Posterior cingulate gyrus (tissue), 11 donors: Measurements from ENCODE around the gene FAM184A.
"Not testable (repeated sequence)": the region's sequence is repeated elsewhere in the genome, so short reads cannot be mapped to it uniquely, and the experiment has no call there.

Experiments
- DNase-seq, 10 donors: peaks; one replicate each; pipeline versions ENCODE4 v3.0.0 to v3.0.0-alpha.2; 2020 to 2021; ENCODE audit warnings: mixed read lengths in 3 of 10
- intact Hi-C: fragments of 100-400 bp; cut with DNase I; formaldehyde crosslinking; loops from one replicate; pipeline ENCODE4 v1.15.1; 2023

Gene FAM184A, protein sequence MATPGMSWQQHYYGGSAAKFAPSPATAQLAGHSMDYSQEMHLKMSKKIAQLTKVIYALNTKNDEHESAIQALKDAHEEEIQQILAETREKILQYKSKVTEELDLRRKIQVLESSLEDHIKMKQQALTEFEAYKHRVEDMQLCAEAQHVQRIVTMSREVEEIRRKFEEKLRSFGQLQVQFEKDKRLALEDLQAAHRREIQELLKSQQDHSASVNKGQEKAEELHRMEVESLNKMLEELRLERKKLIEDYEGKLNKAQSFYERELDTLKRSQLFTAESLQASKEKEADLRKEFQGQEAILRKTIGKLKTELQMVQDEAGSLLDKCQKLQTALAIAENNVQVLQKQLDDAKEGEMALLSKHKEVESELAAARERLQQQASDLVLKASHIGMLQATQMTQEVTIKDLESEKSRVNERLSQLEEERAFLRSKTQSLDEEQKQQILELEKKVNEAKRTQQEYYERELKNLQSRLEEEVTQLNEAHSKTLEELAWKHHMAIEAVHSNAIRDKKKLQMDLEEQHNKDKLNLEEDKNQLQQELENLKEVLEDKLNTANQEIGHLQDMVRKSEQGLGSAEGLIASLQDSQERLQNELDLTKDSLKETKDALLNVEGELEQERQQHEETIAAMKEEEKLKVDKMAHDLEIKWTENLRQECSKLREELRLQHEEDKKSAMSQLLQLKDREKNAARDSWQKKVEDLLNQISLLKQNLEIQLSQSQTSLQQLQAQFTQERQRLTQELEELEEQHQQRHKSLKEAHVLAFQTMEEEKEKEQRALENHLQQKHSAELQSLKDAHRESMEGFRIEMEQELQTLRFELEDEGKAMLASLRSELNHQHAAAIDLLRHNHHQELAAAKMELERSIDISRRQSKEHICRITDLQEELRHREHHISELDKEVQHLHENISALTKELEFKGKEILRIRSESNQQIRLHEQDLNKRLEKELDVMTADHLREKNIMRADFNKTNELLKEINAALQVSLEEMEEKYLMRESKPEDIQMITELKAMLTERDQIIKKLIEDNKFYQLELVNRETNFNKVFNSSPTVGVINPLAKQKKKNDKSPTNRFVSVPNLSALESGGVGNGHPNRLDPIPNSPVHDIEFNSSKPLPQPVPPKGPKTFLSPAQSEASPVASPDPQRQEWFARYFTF

DNA sequence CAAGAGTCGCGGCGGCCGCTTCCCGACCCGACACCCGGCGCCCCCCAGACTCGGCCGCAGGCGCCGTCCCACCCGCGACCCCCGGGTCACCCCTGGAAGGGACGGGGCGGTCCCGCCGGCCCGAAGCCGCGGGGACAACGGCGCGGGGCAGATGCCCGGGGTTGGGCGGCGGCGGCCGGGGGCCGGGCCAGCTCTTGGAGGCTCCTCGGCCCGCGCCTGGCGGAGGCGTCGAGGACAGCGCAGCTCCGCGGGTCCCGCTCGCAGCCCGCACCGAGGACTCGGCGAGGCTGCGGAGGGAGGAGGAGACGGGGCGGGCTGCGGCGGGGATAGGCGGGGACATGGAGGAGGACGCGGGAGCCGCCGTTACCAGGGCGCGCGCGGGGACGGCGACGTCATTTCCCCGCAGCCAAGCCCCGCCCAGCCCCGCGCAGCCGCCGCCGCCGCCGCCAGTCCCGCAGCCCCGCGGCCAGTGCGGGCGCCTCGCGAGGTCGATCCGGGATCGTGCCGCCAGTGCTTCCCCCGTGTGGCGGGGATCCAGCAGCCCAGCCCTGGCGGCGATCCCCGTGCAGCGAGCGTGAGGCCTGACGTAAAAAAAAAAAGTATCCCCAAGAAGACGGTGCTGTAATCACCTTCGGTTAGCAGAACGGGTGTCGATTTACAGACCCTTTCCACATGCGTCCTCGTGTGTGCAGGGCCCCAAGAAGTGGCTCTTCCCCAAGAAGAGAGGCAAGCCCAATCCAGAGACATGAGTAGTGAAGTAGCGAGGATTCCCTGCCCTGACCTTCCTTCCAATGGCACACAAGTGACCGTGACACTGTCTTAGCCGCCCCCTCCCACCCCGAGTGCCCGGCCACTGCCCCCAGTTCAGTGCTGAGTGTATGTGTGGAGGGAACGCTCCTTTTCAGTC is at the start of gene FAM184A:
Gene FAM184A (minus strand): TSS at position 289 of the 907 bp plus-strand sequence. CDS start 365 bp downstream, outside the sequence.
- intact Hi-C loops: loop anchor here (5.0 kb wide), 1 partner anchor 34 kb away; no protein-coding TSS in a partner anchor
- peak; percentile 55 to 96 (median 74) for DNase-seq

DNA sequence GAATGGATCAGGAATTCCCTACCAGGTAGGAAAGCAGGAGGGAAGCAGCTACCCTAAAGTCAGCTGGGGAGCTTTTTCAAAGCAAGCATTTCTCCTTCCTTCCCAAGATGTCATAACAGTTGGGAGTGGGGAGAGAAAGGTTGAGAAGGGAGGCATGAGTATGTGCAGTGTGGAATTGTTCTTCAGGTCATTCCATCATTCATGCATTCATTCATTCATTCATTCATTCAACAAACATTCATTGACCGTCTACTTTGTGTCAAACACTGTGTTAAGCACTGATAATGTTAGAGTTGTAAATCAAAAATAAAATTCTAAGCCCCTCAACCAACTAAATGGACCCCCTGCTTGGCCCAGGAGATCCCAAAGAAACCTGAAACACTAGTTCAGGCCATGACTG is 49.2 kb upstream of the FAM184A start:
- DNase-seq: no peak
- intact Hi-C loops: no loop called here

DNA sequence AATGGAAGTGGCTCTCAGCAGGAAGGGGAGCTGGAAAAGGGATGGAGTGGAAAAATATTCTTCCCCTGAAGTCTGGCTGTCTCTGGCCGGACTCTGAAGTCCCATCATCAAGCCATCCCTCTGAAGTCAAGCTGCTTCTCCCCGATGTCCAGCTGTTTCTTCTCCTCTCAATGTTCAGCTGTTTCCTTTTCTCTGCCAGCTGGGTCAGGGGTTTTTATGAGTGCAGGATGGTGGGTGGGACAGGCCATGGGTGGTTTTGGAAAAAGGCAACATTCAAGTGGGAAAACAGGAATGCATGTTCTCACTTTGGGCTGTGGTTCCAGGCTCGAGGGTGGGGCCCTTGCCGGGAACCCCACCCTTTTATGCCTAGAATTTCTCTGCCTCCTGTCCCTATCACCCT is 48.4 kb upstream of the FAM184A start:
- intact Hi-C loops: no loop called here
- no peak for DNase-seq

DNA sequence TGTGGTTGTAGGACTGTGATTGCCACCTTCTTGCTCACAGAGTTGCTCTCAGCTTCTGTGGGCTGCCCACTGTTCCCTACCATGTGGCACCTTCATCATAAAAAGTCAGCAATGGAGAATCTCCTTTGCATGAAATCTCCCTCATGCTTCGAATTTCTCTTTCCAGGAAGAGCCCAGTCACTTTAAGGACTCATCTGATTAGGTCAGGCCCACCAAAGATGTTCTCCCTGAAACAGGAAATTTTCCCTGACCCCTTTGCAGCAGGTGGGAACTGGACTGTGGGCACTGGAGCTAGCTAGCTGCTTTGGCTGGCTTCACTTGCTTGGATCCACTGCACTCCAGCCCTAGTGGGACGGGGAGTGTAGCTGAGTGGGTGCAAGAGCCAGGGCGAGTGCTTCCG is 47.7 kb upstream of the FAM184A start:
- intact Hi-C loops: no loop called here

DNA sequence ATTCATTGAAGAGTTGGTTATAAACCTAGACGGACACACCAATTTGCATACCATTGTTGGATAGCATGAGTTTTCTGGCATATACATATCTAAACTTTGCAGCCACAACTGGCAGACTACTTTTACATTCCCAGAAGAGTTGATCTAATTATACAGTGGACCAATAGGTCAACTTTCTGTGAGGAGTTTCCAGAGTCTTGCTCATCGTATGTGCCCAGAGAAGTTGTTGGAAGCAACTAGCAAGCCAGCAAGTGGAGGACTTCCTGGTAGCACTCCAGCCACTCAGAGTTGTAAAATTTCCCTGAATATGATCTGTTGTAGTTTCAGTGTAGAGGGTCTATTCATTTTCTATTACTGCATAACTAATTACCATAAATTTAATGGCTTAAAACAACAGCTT is 47.1 kb upstream of the FAM184A start:
- intact Hi-C loops: no loop called here
- DNase-seq: no peak

More for the DNA sequence above, 47.7 kb upstream of the FAM184A start:
- DNase-seq: peak in 1 of 10 donors; percentile 57

DNA sequence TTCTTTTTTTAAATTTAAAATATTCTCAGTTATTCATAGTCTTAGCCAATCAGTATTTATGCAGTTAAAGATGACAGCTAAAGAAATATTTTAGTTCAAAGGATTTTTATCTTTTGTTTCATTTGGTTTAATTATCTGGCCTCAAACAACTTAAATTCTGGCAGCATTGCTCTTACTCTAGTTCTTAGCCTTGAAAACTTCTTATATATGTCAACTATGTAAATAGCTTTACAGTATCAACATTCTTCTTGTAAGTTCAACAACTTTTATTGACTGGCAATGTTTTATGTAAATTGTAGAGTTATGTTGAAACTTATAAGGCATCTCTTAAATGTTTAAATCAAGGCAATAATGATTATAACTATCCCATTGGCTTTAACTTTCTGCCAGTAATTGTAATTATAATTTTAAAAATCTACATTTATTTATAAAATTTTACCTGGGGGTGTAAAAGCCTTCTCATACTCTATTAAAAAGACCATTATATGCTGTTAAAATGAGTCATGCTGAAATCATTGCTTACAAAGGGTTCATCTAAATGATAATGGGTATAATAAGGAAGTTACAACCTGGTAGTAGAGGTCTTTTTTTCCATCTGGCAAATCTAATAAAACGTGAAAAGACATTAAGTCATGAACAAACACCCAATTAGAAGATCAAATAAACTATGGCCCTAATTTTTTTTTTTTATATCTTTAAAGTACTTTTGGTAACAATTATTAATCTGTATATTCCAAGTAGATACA is 45.8 kb upstream of the FAM184A start:
- no peak for DNase-seq
- intact Hi-C loops: no loop called here

DNA sequence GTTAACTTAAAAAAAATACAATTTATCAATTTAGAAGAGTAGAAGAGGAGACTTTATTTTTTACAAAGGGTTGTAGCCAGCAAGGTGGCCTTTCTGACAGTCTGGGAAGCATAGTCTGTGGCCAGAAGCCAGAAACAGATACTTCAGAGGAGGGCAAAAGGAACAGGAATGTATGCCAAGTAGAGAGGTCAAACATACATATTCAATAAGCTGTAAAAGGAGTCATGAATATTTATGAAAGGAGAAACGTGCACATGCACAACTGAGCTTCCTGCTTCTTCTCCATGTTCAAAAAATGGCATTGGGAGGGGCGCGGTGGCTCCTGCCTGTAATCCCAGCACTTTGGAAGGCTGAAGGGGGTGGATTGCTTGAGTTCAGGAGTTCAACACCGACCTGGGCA is 43.9 kb upstream of the FAM184A start:
- intact Hi-C loops: no loop called here
- DNase-seq: no peak

DNA sequence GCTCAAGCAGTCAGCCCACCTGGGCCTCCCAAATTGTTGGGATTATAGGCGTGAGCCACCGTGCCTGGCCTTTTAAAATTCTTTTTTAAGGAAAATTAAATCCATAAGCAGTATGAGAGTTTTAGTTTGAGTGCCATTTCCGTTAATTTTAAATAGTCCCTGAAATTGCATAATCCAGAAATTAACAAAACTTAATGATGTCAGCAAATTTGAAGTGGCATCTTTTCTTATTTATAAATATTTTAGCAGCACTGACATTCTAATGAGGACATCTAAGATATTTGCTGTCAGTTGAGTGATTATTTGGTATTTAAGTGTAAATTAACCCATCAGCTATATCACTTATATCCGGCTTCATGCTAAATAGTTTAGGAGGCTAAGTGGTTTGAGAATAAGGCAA is 42.9 kb upstream of the FAM184A start:
- intact Hi-C loops: no loop called here
- DNase-seq: no peak

DNA sequence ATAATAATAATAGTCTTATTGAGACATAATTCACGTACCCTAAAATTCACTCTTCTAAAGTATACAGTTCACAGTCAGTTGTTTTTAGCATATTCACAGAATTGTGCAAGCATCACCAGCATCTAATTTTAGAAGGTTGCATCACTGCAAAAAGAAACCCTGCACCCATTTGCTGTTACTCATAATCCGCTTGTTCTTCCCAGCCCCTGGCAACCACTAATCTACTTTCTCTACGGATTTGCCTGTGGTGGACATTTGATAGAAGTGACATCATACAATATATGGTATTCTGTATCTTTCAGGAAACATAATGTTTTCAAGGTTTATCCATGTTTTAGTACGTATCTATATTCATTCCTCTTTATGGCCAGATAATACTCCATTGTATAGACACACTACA is 41.5 kb upstream of the FAM184A start:
- intact Hi-C loops: no loop called here
- DNase-seq: no peak

DNA sequence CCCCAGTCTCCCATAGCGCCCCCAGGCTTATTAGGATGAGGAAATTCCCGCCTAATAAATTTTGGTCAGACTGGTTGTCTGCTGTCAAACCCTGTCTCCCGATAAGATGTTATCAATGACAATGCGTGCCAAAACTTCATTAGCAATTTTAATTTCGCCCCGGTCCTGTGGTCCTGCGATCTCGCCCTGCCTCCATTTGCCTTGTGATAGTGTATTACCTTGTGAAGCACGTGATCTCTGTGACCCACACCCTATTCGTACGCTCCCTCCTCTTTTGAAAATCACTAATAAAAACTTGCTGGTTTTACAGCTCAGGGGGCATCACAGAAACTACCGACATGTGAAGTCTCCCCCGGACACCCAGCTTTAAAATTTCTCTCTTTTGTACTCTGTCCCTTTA is 40.6 kb upstream of the FAM184A start:
- intact Hi-C loops, DNase-seq: not testable (repeated sequence)

DNA sequence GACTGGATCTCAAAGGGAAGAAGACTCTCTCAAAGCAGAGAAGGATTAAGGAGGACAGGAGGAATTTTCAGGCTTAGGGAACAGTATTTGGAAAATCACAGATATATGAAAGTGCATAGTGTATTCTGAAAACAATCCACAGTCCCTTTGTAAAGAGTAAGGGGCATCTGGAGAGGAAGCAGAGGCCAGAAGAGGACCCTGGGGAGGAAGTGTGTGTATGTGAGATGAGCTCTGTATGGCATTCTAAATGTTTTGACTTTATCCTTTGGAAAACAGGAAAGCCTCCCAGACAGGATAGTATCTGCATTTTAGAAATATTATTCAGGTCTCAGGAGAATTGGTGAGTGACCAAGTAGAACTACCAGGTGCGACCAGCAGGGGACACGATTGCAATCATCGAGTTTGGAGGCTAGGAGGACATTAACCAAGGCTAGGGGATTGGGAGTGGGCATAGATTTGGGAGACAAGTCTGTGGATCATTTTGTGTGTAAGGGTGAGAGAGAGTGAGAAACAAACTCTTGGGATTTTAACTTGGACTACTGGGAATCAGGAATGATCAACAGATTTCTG is 38.3 kb upstream of the FAM184A start:
- DNase-seq: no peak
- intact Hi-C loops: no loop called here

DNA sequence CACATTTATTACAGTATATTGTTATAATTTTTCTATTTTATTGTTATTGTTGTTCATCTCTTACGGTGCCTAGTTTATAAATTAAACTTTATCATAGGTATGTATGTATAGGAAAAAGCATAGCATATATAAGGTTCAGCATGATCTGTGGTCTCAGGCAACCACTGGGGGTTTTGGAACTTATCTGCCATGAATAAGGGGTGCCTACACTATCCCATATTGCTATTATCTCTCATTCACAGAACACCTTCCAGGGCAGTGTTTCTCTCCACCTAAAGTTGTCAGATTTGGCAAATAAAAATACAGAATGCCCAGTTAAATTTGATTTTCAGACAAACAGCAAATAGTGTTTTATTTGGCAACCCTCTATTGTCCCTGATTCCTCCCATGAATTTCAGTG is 35.5 kb upstream of the FAM184A start:
- intact Hi-C loops: loop anchor here (5.0 kb wide), 1 partner anchor 37 kb away; the partner anchor contains the start of gene FAM184A
- no peak for DNase-seq

DNA sequence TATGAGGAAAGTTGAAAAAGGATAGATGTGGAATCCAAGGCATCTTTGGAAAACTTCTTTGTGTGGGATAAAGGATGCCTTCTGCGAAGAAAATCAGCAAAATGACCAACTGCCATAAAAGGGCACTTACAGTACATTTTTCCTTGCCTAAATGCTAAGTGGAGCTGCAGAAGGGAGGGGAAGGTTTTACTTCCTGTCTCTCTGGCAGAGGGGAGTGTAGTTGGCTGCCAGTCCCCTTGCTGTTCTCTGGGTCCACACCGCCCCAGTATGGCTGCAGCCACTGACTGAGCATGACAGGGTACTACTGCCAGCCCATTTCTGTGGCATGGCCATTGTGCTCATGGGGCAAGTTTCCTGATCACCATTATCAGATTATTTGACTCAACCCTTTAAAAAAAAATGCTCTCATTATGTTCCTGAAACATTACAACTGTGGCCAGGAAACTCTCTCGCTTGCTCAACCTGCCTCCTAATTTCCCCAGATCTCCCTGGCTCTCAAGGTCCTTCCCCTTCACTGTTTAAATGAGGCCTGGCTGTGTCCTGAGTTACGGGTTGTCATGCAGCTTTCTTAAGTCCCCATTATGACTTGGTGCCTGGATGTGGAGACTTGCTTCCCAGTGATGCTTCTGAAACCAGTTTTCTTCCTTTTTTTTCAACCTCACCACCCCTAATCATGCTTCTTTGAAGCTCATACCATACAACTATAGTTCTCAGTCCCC is 34.5 kb upstream of the FAM184A start:
- intact Hi-C loops: loop anchor here (5.0 kb wide), 1 partner anchor 36 kb away; the partner anchor contains the start of gene FAM184A
- peak in 1 of 10 donors; percentile 70 for DNase-seq

DNA sequence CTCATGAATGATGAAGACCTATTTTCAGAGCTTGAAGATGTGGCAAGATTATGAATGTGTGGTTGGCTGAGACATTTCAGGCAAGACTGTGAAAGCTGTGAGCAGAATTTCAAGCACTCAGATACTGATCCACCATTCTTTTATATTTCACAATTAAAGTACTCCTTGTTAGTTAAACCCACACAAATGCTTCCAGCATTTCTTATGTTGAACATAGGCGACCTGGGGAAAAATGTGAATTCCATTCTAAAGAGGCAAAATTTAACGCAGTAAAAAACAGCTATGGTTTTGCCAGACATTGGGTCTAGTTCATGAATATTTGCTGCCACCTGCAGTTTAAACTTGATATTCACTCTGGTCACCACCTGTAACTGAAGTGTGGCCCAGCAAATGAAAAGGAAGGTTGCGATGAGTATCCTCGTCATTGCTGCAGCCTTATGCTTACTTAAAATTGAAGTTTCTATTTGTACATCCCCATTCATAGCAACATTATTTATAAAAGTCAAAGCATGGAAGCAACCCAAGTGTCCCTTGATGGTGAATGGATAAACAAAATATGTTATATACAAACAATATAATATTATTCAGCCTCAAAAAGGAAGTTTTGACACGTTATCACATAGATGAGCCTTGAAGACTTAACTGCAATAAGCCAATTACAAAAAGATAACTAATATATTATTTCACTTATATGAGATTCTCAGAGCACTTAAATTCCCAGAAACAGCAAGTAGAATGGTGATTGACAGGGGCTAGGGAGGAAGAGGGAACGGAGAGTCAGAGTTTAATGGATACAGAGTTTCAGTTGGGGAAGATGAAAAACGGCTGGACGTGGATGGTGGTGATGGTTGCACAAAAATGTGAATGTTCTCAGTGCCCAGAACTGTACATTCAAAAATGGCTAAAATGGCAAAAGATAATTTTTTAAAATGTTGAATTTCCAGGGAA is 32.4 kb upstream of the FAM184A start:
- peak in 1 of 10 donors; percentile 27 for DNase-seq
- intact Hi-C loops: loop anchor here (1.0 to 5.0 kb wide), 2 partner anchors 34 to 143 kb away; partner anchors contain the start of gene FAM184A

DNA sequence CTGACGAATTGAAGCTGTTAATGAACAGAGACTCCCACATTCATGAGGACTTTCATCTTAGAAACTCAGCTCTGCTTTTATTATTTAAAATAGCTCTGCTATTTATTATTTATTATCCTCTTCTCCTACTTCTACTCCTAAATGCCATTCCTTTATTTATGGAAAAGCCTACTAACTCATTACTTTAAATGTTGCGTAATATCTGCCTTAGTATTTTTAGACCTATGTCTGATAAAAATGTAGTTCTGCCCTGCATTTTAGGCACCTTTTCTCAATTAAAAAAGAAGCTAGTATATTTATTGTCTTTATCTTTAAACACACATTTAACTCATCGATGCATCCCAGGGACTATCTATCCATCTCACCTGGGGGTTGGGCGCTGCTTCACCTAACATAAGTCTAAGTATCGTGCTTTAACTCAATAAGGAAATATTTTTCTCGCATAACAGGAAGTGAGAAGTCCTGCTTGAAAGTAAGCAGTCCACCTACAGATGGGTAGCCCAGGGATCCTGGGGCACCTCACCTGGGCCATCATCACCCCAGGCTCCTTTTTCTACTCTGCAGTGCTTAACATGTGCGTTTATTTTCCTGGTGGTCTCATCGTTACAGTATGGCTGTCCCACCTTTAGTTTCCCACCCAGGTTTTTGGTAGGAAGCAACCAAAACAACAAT is 31.3 kb upstream of the FAM184A start:
- intact Hi-C loops: loop anchor here (1.0 to 5.0 kb wide), 2 partner anchors 32 to 141 kb away; partner anchors contain the start of gene FAM184A

DNA sequence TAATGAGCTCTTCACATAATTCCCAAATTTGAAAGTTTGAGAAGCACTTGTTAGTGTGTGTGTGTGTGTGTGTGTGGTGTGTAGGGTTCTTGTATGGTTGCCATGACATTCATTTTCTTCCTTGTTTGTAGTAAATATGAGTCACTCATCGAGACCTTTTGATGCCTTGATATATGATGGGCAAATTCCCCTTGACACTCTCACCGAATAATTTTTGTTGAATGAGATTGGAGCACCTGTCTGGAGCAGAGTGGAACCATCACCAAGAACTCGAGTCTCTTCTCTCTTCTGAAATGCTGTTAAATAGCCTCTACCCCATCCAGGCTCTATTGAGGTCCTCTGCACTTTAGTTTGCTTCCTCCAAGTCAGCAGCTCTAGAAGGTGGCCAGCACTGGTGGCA is 29.6 kb upstream of the FAM184A start:
- no peak for DNase-seq
- intact Hi-C loops: no loop called here

More for the DNA sequence above, 31.3 kb upstream of the FAM184A start:
- no peak for DNase-seq
